Karpas-422 (cell line): Measurements from ENCODE around the gene KRTAP13-4. TPM values are rescaled to one million over a fixed set of nuclear protein-coding genes. Genes with fewer than 3 reads are reported as not detected.

Experiments used
- DNase-seq: peaks from one replicate; pipeline ENCODE4 v3.0.0-alpha.2; 2015
- H2AFZ ChIP-seq: fragments of 200-600 bp; sonication (generic); 2 replicates; pipeline ENCODE4 v1.6.1; 2014; ENCODE audit warnings: antibody characterized with exemption, low read length, mixed read lengths
- H3K27ac ChIP-seq: fragments of 200-600 bp; sonication (generic); 2 replicates; pipeline ENCODE4 v1.5.1; 2014; ENCODE audit warnings: mild to moderate bottlenecking, low read length, moderate library complexity
- H3K27me3 ChIP-seq: fragments of 200-600 bp; sonication (generic); 2 replicates; pipeline ENCODE4 v1.6.1; 2014; ENCODE audit warnings: low read length, mixed read lengths
- H3K36me3 ChIP-seq: fragments of 200-600 bp; sonication (generic); 2 replicates; pipeline ENCODE4 v1.6.1; 2014; ENCODE audit warnings: low read length, mixed read lengths; ENCODE audit not compliant: insufficient read depth
- H3K4me1 ChIP-seq: fragments of 200-600 bp; sonication (generic); 2 replicates; pipeline ENCODE4 v1.6.1; 2014; ENCODE audit warnings: mild to moderate bottlenecking, low read length, mixed read lengths
- H3K4me2 ChIP-seq: fragments of 200-600 bp; sonication (generic); 2 replicates; pipeline ENCODE4 v1.6.1; 2014; ENCODE audit warnings: low read length, low read depth, mild to moderate bottlenecking; ENCODE audit not compliant: poor library complexity, severe bottlenecking
- H3K4me3 ChIP-seq: fragments of 200-600 bp; sonication (generic); 2 replicates; pipeline ENCODE4 v1.5.1; 2014; ENCODE audit warnings: mild to moderate bottlenecking, antibody characterized with exemption, low read length, mixed read lengths
- H3K79me2 ChIP-seq: fragments of 200-600 bp; sonication (generic); 2 replicates; pipeline ENCODE4 v1.6.1; 2014; ENCODE audit warnings: mild to moderate bottlenecking, low read length, mixed read lengths
- H3K9ac ChIP-seq: fragments of 200-600 bp; sonication (generic); 2 replicates; pipeline ENCODE4 v1.6.0; 2014; ENCODE audit warnings: low read length
- H3K9me2 ChIP-seq: fragments of 200-600 bp; sonication (generic), shearing (Covaris generic); replicated peaks from 2 replicates; pipeline ENCODE4 v1.6.0; 2014; ENCODE audit warnings: mild to moderate bottlenecking, low read length, moderate library complexity; ENCODE audit not compliant: insufficient read depth
- H3K9me3 ChIP-seq: fragments of 300-700, 200-600 bp; sonication (generic); 2 replicates; pipeline ENCODE4 v1.6.1; 2014; ENCODE audit warnings: low read length, mixed read lengths
- H4K20me1 ChIP-seq: fragments of 200-600 bp; sonication (generic); 2 replicates; pipeline ENCODE4 v1.6.1; 2014; ENCODE audit warnings: mild to moderate bottlenecking, antibody characterized with exemption, low read length, low read depth; ENCODE audit not compliant: insufficient read depth
- total RNA-seq: library from RNA; depleted of rRNA; stranded (reverse); fragments of >200 nt; shearing (Covaris generic); gene quantifications from 2 replicates; pipeline ENCODE4 v1.2.3, GENCODE V29; 2014; ENCODE audit warnings: low replicate concordance

The KRTAP13-4 gene
- total RNA-seq, 1 experiment from 2014 or later = not detected

DNA sequence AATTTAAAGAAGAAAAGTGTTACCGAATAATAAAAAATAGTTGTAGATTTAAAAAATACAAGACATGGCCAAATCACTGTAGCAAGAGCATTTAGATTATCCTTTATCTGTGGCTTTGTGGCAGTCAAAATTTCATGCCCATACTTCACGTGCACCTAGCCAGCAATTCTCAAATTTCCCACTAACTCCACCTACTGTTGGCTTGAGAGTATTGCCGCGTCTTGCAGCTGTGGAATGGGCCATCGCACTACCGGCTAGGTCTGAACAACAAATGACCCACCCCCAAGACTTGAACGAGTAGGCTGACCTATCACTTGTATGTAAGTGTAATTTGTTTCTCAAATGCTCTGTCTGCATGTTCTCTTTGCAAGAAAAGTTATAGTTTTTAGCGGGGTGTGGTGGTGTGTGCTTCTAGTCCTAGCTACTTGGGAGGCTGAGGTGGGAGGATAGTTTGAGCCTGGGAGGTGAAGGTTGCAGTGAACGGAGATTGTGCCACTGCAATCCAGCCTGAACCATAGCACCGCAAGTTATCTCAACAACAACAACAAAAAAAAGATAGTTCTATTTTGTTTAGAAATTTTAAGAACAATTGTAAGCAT is 4.1 kb downstream of the KRTAP13-4 start:
- H4K20me1 ChIP-seq = no peaks in the 10 kb centered on the region
- H3K4me3 ChIP-seq = no peak overlapping the region
- no peaks in the 10 kb centered on the region for H3K36me3 ChIP-seq
- no peak overlapping the region for H2AFZ ChIP-seq
- DNase-seq = peak; percentile 73
- no peak overlapping the region for H3K27ac ChIP-seq
- no peaks in the 10 kb centered on the region for H3K27me3 ChIP-seq
- H3K79me2 ChIP-seq = no peaks in the 10 kb centered on the region
- H3K4me1 ChIP-seq = no peaks in the 10 kb centered on the region
- no peak overlapping the region for H3K4me2 ChIP-seq
- no peaks in the 10 kb centered on the region for H3K9me3 ChIP-seq
- no peak overlapping the region for H3K9ac ChIP-seq
- H3K9me2 ChIP-seq = no peaks in the 10 kb centered on the region

DNA sequence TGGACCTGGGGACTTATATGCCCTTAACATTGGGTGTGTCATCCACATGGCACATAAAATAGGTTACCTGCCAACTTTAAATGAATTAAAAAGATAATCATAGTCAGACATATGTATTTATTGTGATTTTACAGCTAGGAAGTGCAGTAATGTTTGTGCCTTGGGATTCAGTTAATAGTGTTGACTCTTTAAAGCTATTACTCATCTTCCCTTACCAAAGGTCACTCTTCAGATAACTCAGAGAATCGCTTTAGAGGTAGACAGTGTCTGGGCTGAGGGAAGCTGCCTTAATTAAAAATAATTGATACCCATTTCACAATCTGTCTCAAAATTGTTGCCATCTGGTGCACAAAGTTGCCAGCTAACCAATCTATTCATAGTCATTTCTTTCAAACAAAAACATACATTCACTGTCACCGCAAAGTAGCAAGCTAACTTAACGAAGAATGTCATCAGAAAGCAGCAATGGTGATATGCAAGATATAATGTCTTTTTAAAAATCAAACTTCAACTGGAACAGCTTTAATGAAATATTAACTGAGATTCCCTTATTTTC is 7.1 kb downstream of the KRTAP13-4 start:
- no peaks in the 10 kb centered on the region for H3K9me2 ChIP-seq
- H3K27me3 ChIP-seq = no peaks in the 10 kb centered on the region
- H3K36me3 ChIP-seq = no peaks in the 10 kb centered on the region
- no peak overlapping the region for H3K9ac ChIP-seq
- no peak overlapping the region for H3K27ac ChIP-seq
- DNase-seq = no peak
- no peaks in the 10 kb centered on the region for H3K4me1 ChIP-seq
- no peak overlapping the region for H2AFZ ChIP-seq
- H3K4me3 ChIP-seq = no peak overlapping the region
- no peaks in the 10 kb centered on the region for H3K79me2 ChIP-seq
- H3K4me2 ChIP-seq = no peak overlapping the region
- H3K9me3 ChIP-seq = no peaks in the 10 kb centered on the region
- no peaks in the 10 kb centered on the region for H4K20me1 ChIP-seq

DNA sequence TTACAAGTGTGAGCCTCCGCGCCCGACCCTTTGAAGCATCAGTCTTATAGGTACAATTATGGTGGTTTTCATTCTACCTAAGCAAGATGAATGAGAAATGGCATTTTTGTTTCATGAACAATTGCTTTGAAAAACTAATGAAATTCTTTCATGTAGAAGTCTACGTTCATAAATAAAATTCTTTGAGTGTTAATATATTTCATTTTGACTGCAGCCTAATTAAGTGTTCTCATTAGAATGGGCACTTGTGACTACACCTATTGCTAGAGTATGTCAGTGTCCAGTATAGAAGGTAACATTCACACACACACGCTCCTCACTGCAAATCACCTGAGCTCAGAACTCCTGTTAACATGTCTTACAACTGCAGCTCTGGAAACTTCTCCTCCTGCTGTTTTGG is 10.0 kb downstream of the KRTAP13-4 start, which contains the start of gene KRTAP15-1:
Gene KRTAP15-1, plus strand, starts transcription at position 301 of the 400 bp plus-strand sequence. Its CDS starts 53 bp downstream, at position 354.
- Histone ChIP-seq H4K20me1 (no peaks in the 10 kb centered on the region), H2AFZ (no peak within 1 kb of the TSS), H3K9ac (no peak within 1 kb of the TSS), H3K4me3 (no peak within 1 kb of the TSS), H3K27ac (no peak within 1 kb of the TSS), H3K9me2 (no peaks in the 10 kb centered on the region), H3K4me1 (no peaks in the 10 kb centered on the region), H3K9me3 (no peaks in the 10 kb centered on the region), H3K4me2 (no peak within 1 kb of the TSS), H3K36me3 (no peaks in the 10 kb centered on the region), H3K79me2 (no peaks in the 10 kb centered on the region), H3K27me3 (no peaks in the 10 kb centered on the region)
- no peak for DNase-seq

DNA sequence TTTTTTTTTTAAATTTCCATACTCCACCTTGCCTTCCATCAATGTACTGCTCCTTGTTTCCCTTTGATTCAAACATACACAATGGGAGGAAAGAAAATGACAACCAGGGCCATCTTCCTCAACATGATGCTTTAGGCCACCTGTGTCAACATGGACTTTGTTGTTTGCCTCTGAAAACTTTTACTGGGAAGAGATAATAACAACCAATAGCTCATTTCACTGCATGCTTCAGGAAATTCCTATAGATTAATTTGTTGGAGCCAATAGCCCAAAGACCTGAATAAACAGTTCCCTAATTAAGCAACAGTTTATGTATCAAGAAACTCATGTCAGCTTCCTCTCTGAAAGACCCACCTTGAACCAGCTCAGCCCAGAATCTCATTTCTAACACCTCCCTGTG is 13.2 kb downstream of the KRTAP13-4 start:
- Histone ChIP-seq H4K20me1 (no peaks in the 10 kb centered on the region), H3K36me3 (no peaks in the 10 kb centered on the region), H3K27ac (no peak overlapping the region), H3K79me2 (no peaks in the 10 kb centered on the region), H3K9me2 (no peaks in the 10 kb centered on the region), H3K4me2 (no peak overlapping the region), H3K4me1 (no peaks in the 10 kb centered on the region), H2AFZ (no peak overlapping the region), H3K4me3 (no peak overlapping the region), H3K9ac (no peak overlapping the region), H3K9me3 (no peaks in the 10 kb centered on the region), H3K27me3 (no peaks in the 10 kb centered on the region)
- no peak for DNase-seq

- H3K4me3 ChIP-seq = no peak overlapping the region
- H3K27me3 ChIP-seq = no peaks in the 10 kb centered on the region
- no peaks in the 10 kb centered on the region for H3K79me2 ChIP-seq
- no peaks in the 10 kb centered on the region for H3K4me1 ChIP-seq
- no peaks in the 10 kb centered on the region for H3K36me3 ChIP-seq
- no peak overlapping the region for H3K9ac ChIP-seq
- no peak for DNase-seq
- no peaks in the 10 kb centered on the region for H3K9me2 ChIP-seq
- H3K9me3 ChIP-seq = no peaks in the 10 kb centered on the region
- no peaks in the 10 kb centered on the region for H4K20me1 ChIP-seq
- H2AFZ ChIP-seq = no peak overlapping the region
- no peak overlapping the region for H3K4me2 ChIP-seq
- H3K27ac ChIP-seq = no peak overlapping the region
These were observed 14.2 kb downstream of the KRTAP13-4 start for GRCh38 chr21:30444204-30444603.

DNA sequence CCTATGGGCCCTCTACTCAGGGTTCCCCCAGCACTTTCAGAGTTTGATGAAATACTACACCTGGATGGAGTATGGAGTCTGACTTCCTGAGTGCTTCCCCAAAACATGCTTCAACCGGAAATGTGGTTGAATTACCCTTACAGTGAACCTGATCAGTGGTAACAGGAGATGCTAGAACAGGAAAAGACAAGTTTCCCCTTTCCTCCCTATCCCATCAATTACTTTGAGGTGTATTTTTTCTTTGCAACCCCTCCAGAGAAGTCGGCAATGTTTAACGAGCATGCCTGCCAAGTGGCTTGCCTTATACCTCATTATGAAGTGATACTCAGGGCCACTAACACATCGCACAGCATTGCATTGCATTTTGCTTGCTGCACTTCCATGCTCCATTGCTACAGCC is 17.0 kb downstream of the KRTAP13-4 start:
- H3K4me2 ChIP-seq = no peak overlapping the region
- H3K27me3 ChIP-seq = no peaks in the 10 kb centered on the region
- H3K27ac ChIP-seq = no peak overlapping the region
- no peak overlapping the region for H2AFZ ChIP-seq
- H3K79me2 ChIP-seq = no peaks in the 10 kb centered on the region
- no peak for DNase-seq
- no peaks in the 10 kb centered on the region for H3K36me3 ChIP-seq
- H3K9me2 ChIP-seq = no peaks in the 10 kb centered on the region
- no peaks in the 10 kb centered on the region for H3K4me1 ChIP-seq
- no peaks in the 10 kb centered on the region for H3K9me3 ChIP-seq
- no peak overlapping the region for H3K9ac ChIP-seq
- no peaks in the 10 kb centered on the region for H4K20me1 ChIP-seq
- H3K4me3 ChIP-seq = no peak overlapping the region

DNA sequence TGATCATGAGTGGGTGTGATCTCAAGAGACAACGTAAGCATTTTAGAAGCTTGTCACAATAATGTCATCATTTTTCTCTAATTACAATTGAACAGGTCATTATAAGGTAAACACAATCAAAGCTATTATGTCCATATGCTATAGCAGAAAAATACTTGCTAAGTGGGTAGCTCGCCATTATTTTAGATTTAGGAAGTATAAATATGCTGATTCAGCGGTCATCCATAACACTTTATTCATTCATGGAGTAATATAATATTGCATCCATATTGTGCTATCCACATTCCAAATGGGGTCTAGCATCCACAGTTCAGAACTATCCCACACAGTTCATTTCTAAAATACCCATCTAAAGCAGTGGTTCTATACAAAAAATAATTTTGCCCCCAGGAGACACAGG is 18.5 kb downstream of the KRTAP13-4 start:
- Histone ChIP-seq H3K27ac (no peak overlapping the region), H3K4me1 (no peaks in the 10 kb centered on the region), H3K27me3 (no peaks in the 10 kb centered on the region), H3K4me2 (no peak overlapping the region), H4K20me1 (no peaks in the 10 kb centered on the region), H3K36me3 (no peaks in the 10 kb centered on the region), H2AFZ (no peak overlapping the region), H3K9me2 (no peaks in the 10 kb centered on the region), H3K79me2 (no peaks in the 10 kb centered on the region), H3K9ac (no peak overlapping the region), H3K4me3 (no peak overlapping the region), H3K9me3 (no peaks in the 10 kb centered on the region)
- no peak for DNase-seq

GRCh38 chr21:30463713-30464112 is 33.7 kb downstream of the KRTAP13-4 start:
- peak; percentile 75 for DNase-seq
- Histone ChIP-seq H3K27me3 (no peaks in the 10 kb centered on the region), H4K20me1 (no peaks in the 10 kb centered on the region)

More at GRCh38 chr21:30463713-30464112, 33.7 kb downstream of the KRTAP13-4 start:
- Histone ChIP-seq H3K36me3 (no peaks in the 10 kb centered on the region), H3K4me3 (no peak overlapping the region), H3K9ac (no peak overlapping the region), H3K9me2 (no peaks in the 10 kb centered on the region), H3K9me3 (no peaks in the 10 kb centered on the region), H3K27ac (no peak overlapping the region), H3K79me2 (no peaks in the 10 kb centered on the region), H3K4me2 (no peak overlapping the region), H2AFZ (no peak overlapping the region), H3K4me1 (no peaks in the 10 kb centered on the region)
